MM.1S (cell line): ENCODE results near the gene TLE5.

Experiments used
- CTCF ChIP-seq: fragments of 300-600 bp; sonication (generic); IDR thresholded peaks from 2 replicates; pipeline ENCODE4 v1.5.1; 2016; ENCODE audit warnings: antibody characterized with exemption, low read length, mixed read lengths
- EZH2 ChIP-seq: fragments of 300-600 bp; sonication (generic); optimal IDR thresholded peaks from 2 replicates; pipeline ENCODE3; 2017; ENCODE audit warnings: low read depth, mild to moderate bottlenecking, antibody characterized with exemption, low read length, mixed read lengths

- TF ChIP-seq CTCF (no peak), EZH2 (no peak)
Measured at GRCh38 chr19:3045885-3046697, 16.2 kb downstream of the TLE5 start.
